HT-29 (cell line): ENCODE measurements around the gene GSTO1. TPM values are rescaled to one million over a fixed set of nuclear protein-coding genes. Genes with fewer than 3 reads are reported as not detected.

Experiments
- DNase-seq: peaks from one replicate; pipeline ENCODE4 v3.0.0-alpha.2; 2015; ENCODE audit warnings: low spot score
- total RNA-seq: library from RNA; depleted of rRNA; stranded (reverse); fragments of >200 nt; shearing (Covaris generic); gene quantifications from 2 replicates; pipeline ENCODE4 v1.2.3, GENCODE V29; 2014

Gene GSTO1
- total RNA-seq, 1 experiment from 2014 or later = 97.2 TPM

DNA sequence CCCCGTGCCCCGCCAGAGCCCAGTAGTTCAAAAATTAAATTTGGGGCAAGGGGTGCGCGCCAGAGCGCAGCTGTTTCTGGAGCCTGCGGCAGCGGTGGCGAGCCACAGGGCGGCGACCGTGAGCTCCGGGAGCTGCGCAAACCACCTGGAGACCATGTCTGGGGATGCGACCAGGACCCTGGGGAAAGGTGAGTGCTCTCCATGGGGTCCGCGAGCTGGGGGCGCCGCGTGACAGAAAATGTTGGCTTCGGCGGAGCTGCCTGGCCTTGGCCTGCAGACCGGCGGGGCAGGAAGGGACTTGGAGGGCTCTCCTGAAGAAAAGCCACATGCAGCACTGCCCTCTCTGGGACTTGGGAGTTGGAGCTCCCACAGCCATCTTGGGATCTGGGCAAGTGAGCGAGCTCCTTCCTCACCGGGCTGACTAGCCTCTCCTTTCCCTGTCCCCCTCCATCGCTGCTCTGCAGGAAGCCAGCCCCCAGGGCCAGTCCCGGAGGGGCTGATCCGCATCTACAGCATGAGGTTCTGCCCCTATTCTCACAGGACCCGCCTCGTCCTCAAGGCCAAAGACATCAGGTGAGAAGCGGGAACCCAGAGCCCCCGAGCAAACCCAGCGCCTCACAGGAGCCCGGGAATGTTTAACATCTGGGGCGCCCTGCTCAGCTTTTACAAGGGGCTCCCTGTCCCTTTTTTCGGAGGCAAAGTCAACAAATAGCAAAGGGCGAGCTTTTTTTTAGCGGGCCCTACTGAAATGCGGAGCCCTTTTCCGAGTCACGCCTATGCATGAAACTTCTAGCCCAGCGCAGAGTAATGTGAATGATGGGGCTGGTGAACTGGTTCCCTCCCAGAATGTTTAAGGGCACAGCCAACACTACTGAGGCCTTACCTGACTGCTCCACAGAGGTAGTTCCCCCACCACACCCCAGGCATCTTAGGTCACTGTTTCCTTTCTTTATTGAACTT, 20.4 kb downstream of the GSTO1 start:
- DNase-seq = peak; percentile 76

DNA sequence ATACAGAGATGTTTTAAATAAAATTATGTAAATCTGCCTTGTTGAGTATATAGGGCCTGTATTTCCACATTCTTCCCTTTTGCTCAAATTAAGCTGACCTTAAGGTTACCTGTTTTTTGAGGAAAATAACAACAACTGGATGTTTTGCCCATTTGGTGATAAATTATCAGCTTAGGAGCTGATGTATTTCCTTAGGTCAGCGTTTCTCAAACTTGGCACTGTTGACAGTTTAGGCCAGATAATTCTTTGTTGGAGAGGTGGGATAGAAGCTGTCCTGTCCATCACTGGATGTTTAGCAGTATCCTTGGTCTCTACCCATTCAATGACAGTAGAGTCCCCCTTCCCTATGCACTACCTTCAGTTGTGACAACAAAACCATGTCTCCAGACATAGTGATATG, 21.5 kb downstream of the GSTO1 start:
- DNase-seq = no peak

DNA sequence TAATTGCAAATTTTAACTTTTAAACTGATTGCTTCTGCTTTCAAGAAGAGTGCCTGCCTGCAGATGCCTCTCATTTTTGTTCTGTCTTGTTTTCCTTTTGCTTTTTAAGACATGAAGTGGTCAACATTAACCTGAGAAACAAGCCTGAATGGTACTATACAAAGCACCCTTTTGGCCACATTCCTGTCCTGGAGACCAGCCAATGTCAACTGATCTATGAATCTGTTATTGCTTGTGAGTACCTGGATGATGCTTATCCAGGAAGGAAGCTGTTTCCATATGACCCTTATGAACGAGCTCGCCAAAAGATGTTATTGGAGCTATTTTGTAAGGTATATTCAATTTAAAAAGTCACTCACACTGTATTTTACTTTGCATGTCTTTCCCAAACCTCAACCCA, 23.1 kb downstream of the GSTO1 start:
- no peak for DNase-seq

DNA sequence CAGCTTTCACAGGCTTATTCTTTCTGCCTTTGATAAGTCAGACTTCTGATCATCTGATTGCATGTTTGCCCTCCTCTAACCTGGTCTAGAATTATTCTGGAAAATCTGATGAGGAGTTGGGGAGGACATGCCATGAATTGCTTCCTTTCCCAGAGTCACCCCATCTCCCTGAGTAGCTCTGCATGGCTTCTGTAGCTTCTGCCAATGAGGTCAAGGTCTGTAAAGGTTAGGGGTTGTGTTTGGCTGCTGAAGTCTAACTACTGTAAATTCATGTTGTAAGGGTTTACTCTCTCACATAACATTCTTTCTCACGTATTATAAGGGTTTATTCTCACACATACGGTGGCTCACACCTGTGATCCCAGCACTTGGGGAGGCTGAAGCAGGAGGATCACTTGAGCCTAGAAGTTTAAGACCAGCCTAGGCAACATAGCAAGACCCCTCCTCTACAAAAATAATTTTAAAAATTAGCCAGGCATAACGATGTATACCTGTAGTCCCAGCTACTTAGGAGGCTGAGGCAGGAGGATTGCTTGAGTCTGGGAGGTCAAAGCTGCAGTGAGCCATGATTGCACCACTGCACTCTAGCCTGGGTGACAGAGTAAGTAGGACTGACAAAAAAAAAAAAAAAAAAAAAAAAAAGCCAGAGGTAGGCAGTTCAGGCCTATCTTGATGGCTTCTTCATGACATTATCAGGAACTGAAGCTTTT, 25.0 kb downstream of the GSTO1 start:
- no peak for DNase-seq

DNA sequence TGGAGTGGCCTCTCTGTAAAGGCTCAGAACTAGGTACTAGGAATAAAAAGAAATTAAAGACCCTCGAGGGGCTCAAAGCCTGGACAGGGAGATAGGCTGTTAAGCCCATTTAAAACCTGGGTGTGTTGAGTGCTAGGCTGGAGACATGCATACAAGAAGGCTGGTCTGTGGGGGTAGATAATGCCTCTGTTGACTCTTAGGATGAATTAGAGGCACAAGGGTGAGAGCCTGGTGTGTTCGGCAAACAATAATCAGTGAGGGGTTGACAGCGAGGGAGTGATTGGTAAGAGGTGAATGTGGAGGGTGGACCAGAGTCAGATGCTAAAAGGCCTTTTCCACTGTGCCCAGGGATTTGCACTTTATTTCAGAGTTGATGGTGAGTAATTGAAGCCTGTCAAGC, 27.0 kb downstream of the GSTO1 start:
- DNase-seq = no peak

DNA sequence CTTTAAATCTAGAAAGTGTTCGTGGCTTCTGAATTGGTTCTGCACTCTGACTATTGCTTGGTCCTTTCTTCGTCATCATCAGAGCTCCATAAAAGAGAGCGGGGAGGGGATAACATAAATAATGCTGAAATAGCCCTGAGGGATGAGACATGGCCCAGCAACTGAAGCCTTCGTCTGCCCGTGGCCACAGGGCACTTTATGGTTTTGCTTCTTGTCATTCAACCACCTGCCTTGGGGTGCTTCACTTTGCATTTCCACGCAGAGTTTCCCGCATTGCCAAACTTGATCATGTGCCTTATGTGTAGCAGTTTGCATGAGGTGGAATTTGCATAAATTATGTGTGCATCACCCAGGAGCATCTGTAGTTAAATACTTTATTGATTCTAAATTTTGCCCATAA, 30.2 kb downstream of the GSTO1 start:
- DNase-seq = no peak

DNA sequence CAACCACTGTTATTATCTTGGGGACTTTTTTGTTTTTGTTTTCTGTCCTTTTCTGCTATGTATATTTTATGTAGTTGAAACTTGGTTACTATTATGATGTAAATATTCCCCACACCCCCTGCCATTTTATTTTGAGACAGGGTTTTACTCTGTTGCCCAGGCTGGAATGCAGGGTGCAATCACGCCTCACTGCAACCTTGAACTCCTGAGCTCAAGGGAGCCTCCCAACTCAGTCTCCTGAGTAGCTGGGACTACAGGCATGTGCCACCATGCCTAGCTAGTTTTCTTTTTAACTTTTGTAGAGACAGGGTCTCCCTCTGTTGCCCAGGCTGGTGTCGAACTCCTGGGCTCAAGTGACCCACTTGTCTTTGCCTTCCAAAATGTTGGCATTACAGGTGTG, 32.2 kb downstream of the GSTO1 start:
- no peak for DNase-seq

DNA sequence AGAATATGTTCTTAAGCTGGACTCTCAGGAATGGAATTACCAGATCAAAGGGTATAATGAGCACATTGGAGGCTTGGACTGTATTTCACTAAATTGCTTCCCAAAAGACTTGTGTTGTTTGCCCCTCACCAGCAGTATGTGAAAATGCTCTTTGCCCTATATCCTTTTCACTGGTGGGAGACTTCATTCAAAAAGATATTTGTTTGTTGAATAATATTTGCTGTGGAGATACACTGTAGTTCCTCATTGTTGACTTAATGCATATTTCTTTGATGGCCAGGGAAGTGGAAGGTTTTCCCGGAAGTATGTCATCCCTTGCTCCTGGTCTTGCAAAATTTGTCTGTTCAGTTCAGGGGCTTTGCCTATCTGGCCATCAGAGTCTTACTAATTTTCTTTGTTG, 33.7 kb downstream of the GSTO1 start:
- DNase-seq = no peak

DNA sequence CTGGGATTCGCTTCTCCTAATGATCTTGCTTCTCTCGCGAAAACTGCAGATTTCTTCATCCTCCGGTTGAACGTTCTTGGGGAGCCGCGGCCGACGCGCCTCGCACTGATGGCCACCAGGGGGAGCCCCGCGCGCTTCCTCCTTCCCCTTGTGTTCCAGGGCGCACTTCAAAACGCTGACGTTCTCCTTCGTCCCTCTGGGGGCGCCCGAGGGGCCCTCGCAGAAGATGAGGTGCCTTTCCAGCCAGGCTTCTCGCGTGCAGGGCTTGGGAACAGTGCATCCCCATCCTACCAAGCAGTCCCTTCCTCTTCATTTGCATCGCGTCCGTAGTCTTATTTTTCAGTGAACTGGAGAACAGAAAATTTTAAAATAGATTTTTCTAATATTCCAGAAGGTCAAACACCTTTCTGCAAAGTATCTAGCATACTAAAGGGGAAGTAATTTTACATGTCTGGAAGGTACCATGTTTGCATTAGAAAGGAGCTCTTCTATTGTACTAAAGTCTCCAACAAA, 36.8 kb downstream of the GSTO1 start:
- DNase-seq = peak; percentile 87

DNA sequence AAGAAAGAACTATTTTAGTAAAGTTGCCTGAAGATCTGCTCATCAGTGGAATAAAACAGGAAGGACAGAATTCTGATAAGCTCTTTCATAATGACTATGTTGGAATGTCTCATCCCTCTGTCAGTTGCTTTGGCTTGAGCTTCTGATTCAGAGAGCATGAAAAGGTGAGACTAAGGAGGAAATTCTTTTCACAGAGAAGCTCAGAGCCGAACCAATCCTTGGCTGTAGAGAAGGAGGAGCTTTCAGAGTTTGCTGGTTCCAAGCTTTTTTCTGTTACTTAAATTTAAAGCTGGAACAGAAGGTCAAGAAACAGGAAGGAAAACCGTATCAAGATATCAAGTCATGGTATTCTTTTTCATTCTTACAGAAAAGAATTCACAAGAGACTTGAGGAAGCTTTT, 38.3 kb downstream of the GSTO1 start:
- DNase-seq = no peak

DNA sequence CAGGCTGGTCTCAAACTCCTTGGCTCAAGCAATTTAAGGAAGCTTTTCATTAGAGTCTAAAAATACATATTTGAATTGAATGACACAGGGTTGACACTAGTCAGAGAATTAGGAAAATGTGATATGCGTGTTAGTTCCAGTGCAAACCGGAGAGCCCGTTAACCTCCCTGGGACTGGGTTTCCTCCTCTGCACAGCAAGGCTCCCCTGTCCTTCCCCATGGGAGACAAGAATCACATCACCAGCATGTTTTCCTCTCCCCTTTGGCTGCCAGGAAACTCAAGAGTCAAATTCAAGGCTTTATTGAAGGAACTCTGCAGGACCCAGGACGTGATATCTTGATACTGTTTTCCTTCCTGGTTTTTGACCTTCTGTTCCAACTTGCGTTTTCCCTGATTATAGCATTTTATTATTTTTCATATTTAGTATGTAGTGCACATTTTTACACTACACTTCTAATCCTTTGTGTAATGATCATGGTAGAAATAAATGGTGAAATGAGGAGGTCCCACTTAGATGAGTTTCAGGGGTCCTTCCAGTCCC, 39.2 kb downstream of the GSTO1 start:
- DNase-seq = no peak

DNA sequence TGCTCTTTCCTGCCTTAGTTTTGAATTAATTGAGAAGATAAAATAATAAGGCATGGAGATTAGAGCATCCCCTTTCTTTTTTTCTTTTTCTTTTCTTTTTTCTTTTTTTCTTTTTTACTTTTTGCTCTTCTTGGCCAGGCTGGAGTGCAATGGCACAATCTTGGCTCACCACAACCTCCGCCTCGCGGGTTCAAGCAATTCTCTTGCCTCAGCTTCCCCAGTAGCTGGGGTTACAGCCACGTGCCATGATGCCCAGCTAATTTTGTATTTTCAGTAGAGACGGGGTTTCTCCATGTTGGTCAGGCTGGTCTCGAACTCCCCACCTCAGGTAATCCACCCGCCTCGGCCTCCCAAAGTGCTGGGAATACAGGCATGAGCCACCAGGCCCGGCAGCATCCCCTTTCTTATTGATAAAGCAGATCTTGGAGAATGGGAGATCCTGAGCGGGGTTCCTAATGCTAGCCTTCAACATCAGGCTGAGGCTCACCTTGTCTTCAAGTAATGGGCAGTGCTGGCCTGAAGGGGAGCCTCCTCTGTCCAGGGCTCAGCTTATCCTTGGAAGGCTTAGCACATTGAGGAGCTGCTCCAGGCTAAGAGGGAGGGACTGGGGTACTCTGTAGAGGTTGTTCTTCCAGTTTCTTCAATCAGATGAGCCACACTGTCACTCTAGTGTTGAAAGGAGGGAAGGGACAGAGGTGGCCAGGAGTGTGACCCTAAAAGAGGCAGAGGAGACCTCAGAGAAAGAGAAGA, 42.2 kb downstream of the GSTO1 start:
- no peak for DNase-seq

DNA sequence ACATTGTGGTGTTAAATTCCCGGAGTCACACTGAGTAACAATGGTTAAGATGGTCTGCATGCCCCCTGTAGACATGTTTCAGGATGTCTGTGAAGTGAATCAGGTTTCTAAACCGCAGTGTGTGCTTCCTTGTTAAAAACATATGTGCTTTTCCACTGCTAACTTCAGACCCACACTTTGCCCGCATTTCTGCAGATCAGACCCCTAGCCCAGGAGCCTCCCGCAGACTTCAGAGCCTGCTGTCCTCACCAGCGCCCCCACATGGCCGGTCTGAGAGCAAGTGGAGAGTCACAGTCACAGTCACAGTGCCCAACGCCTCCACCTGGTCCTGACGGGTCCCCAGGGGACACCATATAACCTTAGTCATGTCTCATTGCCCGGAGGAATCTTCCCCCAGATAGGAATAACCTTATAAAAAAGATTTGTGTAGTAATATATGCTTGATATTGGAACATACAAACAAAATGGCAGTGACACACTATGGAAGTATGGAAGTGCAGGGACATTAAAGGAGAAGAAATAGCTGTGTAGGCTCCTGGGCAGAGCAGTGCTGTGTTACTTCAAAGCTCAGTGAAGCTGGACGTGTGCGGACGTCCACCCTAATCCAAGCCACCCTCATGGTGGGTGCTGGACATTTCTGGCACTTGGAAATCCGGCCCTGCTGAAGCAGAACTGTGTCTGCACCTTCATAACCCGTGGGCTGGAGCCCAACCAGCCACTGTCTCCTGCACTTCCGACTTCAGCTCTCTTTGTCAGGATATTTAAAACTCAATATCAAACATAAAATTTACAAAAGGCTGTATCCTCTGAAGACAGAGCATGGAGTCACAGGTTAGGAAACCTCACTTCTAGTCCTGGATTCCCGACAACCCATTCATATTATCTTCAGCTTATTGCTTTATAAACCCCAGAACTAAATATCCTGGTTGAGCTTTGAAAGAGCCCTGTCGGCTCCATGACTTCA, 43.3 kb downstream of the GSTO1 start:
- no peak for DNase-seq

DNA sequence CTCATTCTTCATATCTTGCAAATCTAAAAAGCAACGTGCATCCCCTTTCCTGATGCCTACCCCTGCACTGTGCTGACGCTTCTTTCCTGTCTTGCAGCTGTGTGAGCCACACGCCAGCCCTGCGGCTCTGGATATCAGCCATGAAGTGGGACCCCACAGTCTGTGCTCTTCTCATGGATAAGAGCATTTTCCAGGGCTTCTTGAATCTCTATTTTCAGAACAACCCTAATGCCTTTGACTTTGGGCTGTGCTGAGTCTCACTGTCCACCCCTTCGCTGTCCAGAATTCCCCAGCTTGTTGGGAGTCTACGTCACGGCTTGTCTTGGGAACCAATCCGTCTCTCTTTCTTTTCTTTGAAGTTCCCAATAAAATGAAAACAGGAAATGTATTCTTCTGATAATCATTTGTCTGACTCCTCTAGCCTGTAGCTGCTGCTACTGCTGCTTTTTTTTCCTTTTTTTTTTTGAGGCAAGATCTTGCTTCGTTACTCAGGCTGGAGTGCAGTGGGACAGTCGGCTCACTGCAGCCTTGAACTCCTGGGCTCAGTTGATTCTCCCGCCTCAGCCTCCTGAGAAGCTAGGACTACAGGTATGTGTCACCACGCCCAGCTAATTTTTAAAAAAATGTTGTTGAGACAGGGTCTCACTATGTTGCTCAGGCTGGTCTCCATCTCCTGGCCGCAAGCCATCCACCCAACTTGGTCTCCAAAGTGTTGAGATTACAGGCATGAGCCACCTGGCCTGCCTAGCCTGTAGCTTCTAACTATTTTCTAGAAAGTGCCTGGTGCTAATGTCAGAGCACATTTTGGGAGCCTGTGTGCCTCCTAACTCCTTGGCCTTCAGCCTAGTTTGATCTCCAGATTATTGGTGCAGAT, 44.6 kb downstream of the GSTO1 start:
- DNase-seq = no peak

DNA sequence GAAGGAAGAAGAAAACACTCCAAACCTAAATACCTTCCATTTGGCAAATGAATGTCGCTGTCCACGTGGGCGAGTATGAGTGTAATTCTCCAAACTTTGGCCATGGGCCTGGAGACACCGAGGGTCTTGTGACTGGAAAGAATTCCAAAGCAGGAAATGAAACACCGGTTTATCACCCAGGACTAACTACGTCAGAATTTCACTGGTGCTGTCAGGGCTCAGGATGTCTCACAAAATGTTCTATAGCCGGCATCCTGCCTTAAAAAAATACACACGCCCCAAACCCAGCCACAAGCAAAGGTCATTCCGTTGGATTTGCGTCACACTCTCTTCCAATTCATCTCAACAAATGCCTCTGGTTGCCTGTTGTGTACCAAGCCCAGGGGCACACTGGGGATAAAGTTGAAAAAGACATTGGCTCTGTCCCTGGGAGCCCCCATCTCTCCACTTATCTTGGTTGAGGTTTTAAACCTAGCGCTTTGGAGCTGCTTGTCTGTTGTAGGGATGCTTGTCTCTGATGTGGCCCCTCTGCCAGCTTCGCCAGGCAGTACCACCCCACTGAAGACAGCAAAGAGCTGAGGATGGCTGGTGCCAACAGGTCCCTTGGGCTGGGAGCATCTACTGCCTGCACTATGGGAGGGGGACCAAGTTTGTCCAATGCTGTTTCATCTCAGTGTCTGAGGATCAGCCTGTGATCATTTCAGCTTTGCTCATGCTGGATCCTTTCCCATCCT, 45.5 kb downstream of the GSTO1 start:
- no peak for DNase-seq

DNA sequence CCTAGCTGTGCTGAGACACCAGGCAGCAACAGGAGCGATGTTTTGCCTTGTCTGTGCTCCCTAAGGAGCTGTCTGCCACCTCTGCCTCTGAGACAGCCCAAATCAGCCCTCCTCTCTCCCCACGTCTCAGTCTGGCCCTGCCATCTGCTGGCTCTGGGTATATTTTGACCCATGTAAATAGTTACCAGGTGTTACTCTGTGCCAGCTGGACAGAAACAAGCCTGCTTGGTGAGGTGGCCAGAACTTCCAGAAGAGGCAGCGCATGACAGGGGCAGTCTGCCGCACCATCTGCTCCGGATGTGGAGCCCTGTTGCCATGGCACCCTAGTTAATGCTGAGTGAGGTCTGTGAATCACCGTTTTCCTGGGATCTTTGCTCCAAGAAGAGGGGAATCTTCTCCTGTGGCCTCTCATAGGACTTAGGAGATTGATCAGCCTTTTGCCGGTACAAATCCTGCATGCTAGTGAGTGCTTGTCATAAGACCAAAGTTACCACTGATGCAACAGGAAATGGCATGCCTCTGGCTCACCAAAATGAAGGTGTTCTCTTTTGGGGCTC, 46.1 kb downstream of the GSTO1 start:
- no peak for DNase-seq

DNA sequence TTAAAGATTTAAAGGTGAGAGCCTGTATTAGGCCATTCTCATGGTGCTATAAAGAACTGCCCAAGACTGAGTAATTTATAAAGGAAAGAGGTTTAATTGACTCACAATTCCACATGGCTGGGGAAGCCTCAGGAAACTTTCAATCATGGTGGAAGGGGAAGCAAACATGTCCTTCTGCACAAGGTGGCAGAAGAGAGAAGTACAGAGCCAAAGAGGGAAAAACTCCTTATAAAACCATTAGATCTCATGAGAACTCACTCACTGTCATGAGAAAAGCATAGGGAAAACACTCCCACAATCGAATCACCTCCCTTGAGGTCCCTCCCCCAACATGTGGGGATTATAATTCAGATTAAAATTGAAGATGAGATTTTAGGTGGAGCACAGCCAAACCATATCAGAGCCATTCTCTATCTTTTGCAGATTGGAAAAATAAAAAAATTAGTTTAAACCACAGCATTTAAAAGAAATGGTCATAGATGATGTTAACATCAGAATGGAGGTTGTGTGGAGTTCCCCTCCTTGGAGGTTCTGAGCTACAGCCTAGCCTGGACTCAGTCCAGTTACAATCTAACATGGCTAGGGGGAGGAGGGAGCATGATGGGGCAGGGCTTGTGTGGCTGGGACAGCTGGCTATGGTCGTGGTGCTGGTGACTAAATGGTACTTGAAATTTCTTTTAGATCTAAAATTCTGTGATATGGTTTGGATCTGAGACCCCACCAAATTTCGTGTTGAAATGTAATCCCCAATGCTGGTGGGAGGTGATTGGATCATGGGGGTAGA, 47.4 kb downstream of the GSTO1 start:
- no peak for DNase-seq
